HepG2 (cell line): ENCODE measurements around the gene RPS27L. TPM values are rescaled to one million over a fixed set of nuclear protein-coding genes. Genes with fewer than 3 reads are reported as not detected.

ENCODE experiments used
- ARHGAP35 ChIP-seq: sonication (generic); formaldehyde crosslinking; IDR thresholded peaks from 2 replicates; pipeline ENCODE4 v1.9.0; 2022; ENCODE audit warnings: mild to moderate bottlenecking, inconsistent platforms, moderate library complexity, missing genetic modification reagents, borderline replicate concordance
- ATF4 ChIP-seq, 2 experiments: fragments of 450-650 bp in 1 of 2; sonication (generic) in 1 of 2; formaldehyde crosslinking; IDR thresholded peaks; 2 replicates each; pipeline versions ENCODE4 v1.5.0 to v1.8.0; 2020 to 2022; ENCODE audit warnings: mild to moderate bottlenecking in 1 of 2, missing genetic modification reagents in 1 of 2
- CSRNP1 ChIP-seq: sonication (generic); formaldehyde crosslinking; IDR thresholded peaks from 2 replicates; pipeline ENCODE4 v1.8.1; 2023; ENCODE audit warnings: mild to moderate bottlenecking, missing genetic modification reagents
- ETV5 ChIP-seq: IDR thresholded peaks from 2 replicates; pipeline ENCODE4 v1.6.1; 2018; ENCODE audit warnings: missing biosample characterization, missing genetic modification reagents, inconsistent platforms, borderline replicate concordance
- HBP1 ChIP-seq: IDR thresholded peaks from 2 replicates; pipeline ENCODE4 v1.6.1; 2016; ENCODE audit warnings: low read depth, control low read depth
- HCFC1 ChIP-seq: fragments of 150-350 bp; IDR thresholded peaks from 2 replicates; pipeline ENCODE4 v1.6.1; 2014; ENCODE audit warnings: low read depth, low read length
- KLF9 ChIP-seq: IDR thresholded peaks from 2 replicates; pipeline ENCODE4 v1.6.1; 2016; ENCODE audit warnings: low read depth
- MAFF ChIP-seq: IDR thresholded peaks from 2 replicates; pipeline ENCODE4 v1.6.1; 2011; ENCODE audit warnings: low read depth, low read length, improper control_type of control experiment
- MYC ChIP-seq: sonication (generic); formaldehyde crosslinking; IDR thresholded peaks from 2 replicates; pipeline ENCODE4 v1.9.0; 2021; ENCODE audit warnings: missing genetic modification reagents, borderline replicate concordance
- NRL ChIP-seq: sonication (generic); formaldehyde crosslinking; IDR thresholded peaks from 2 replicates; pipeline ENCODE4 v1.5.0; 2020; ENCODE audit warnings: missing genetic modification reagents, mild to moderate bottlenecking, moderate library complexity, borderline replicate concordance
- TIGD3 ChIP-seq: sonication (generic); formaldehyde crosslinking; IDR thresholded peaks from 2 replicates; pipeline ENCODE4 v1.5.1; 2020; ENCODE audit warnings: mild to moderate bottlenecking, missing genetic modification reagents, borderline replicate concordance
- UBTF ChIP-seq: sonication (generic); formaldehyde crosslinking; IDR thresholded peaks from 2 replicates; pipeline ENCODE4 v1.4.0; 2020; ENCODE audit warnings: mild to moderate bottlenecking, missing genetic modification reagents
- YEATS4 ChIP-seq: sonication (generic); formaldehyde crosslinking; IDR thresholded peaks from 2 replicates; pipeline ENCODE4 v1.4.0; 2020; ENCODE audit warnings: missing genetic modification reagents, borderline replicate concordance
- ZKSCAN5 ChIP-seq: sonication (generic); formaldehyde crosslinking; IDR thresholded peaks from 2 replicates; pipeline ENCODE4 v1.5.1; 2020; ENCODE audit warnings: mild to moderate bottlenecking, missing genetic modification reagents
- ZKSCAN8 ChIP-seq: IDR thresholded peaks from 2 replicates; pipeline ENCODE4 v1.6.1; 2016; ENCODE audit warnings: borderline replicate concordance, missing genetic modification reagents, missing compliant biosample characterization
- ZNF337 ChIP-seq: sonication (generic); formaldehyde crosslinking; IDR thresholded peaks from 2 replicates; pipeline ENCODE4 v1.5.1; 2020; ENCODE audit warnings: missing genetic modification reagents, low read depth, mild to moderate bottlenecking, borderline replicate concordance
- ZNF557 ChIP-seq: sonication (generic); formaldehyde crosslinking; IDR thresholded peaks from 2 replicates; pipeline ENCODE4 v1.4.0; 2020; ENCODE audit warnings: missing genetic modification reagents
- ZNF615 ChIP-seq: sonication (generic); formaldehyde crosslinking; IDR thresholded peaks from 2 replicates; pipeline ENCODE4 v1.5.0; 2020; ENCODE audit warnings: mild to moderate bottlenecking, missing genetic modification reagents, borderline replicate concordance
- ZNF710 ChIP-seq: sonication (generic); formaldehyde crosslinking; IDR thresholded peaks from 2 replicates; pipeline ENCODE4 v1.5.0; 2020; ENCODE audit warnings: mild to moderate bottlenecking, missing genetic modification reagents, borderline replicate concordance
- polyA plus RNA-seq, 8 experiments: library from polyadenylated mRNA; depleted of rRNA in 3 of 8; stranded (reverse) in 7 of 8; unstranded in 1 of 8; fragments of >200 nt; fragmentation: Illumina TruSeq in 4 of 8; extraction: Trizol in 4 of 8; gene quantifications; 2 replicates each; pipeline versions ENCODE4 v1.2.1 to v1.2.3, GENCODE V29; 2011 to 2016; ENCODE audit warnings: low read depth in 4 of 8, missing spikeins in 1 of 8, mixed read lengths in 1 of 8; ENCODE audit not compliant: insufficient read depth in 1 of 8
- total RNA-seq, 5 experiments: library from RNA; depleted of rRNA; stranded (reverse); fragments of >200 nt; fragmentation: Illumina TruSeq; extraction: Trizol; gene quantifications; 2 replicates each; pipeline ENCODE4 v1.2.3, GENCODE V29; 2016; ENCODE audit warnings: low read depth in 1 of 5

The RPS27L gene
- total and polyA plus RNA-seq, 2 of the 13 experiments (the other 11 are each of a cell fraction or from before 2014, with no cell fraction given) = 231 to 433 TPM

- TF ChIP-seq UBTF (CRISPR knock-in tag) = peak; percentile 30; the same call in 1 of the 2 replicates
- TF ChIP-seq MYC (CRISPR knock-in tag) = 0 out of 2 replicates have a peak, but pooled peaks have one; percentile 45
- TF ChIP-seq ZNF557 = no peak
- TF ChIP-seq MAFF = no peak
- no peak for TF ChIP-seq ZNF337 (CRISPR knock-in tag)
- no peak for TF ChIP-seq ZNF615 (CRISPR knock-in tag)
- TF ChIP-seq KLF9 (CRISPR knock-in tag) = no peak
- no peak for TF ChIP-seq TIGD3 (CRISPR knock-in tag)
- no peak for TF ChIP-seq ZKSCAN8
- no peak for TF ChIP-seq ARHGAP35 (CRISPR knock-in tag)
- no peak; the same call in 1 of the 2 replicates for TF ChIP-seq HCFC1
- no peak for TF ChIP-seq ZKSCAN5 (CRISPR knock-in tag)
- no peak for TF ChIP-seq NRL (CRISPR knock-in tag)
- TF ChIP-seq ZNF710 (CRISPR knock-in tag) = peak; percentile 17; the same call in 1 of the 2 replicates
- TF ChIP-seq YEATS4 (CRISPR knock-in tag) = no peak; the same call in 1 of the 2 replicates
- TF ChIP-seq ATF4 (CRISPR knock-in tag; IDR thresholded peaks at IDR 0.05) = no peak
- no peak; the same call in 1 of the 2 replicates for TF ChIP-seq HBP1 (CRISPR knock-in tag)
- peak; percentile 12; the same call in 1 of the 2 replicates for TF ChIP-seq ETV5 (CRISPR knock-in tag)
- no peak for TF ChIP-seq CSRNP1
These were observed 35.8 kb downstream of the RPS27L start, which contains the start of gene LACTB (continued) for GRCh38 chr15:63121382-63122001.
